Endothelial cell (in vitro differentiated cells): ENCODE measurements around the gene ZNF230. TPM values are rescaled to one million over a fixed set of nuclear protein-coding genes. Genes with fewer than 3 reads are reported as not detected.

Experiments used
- DNase-seq: peaks from one replicate; pipeline ENCODE4 v3.0.0; 2021; ENCODE audit warnings: low spot score
- H3K27ac Mint-ChIP-seq: one replicate; pipeline ENCODE4 v1.8.0; 2021; ENCODE audit warnings: mixed read lengths, inconsistent platforms; ENCODE audit not compliant: unreplicated experiment
- H3K27me3 Mint-ChIP-seq: one replicate; pipeline ENCODE4 v1.8.0; 2021; ENCODE audit warnings: mild to moderate bottlenecking, moderate library complexity, mixed read lengths, inconsistent platforms; ENCODE audit not compliant: unreplicated experiment
- H3K36me3 Mint-ChIP-seq: one replicate; pipeline ENCODE4 v1.8.0; 2021; ENCODE audit warnings: mild to moderate bottlenecking, low read depth, mixed read lengths, inconsistent platforms; ENCODE audit not compliant: unreplicated experiment
- H3K4me1 Mint-ChIP-seq: one replicate; pipeline ENCODE4 v1.8.0; 2021; ENCODE audit warnings: mild to moderate bottlenecking, mixed read lengths, inconsistent platforms; ENCODE audit not compliant: unreplicated experiment
- H3K4me3 Mint-ChIP-seq: one replicate; pipeline ENCODE4 v1.8.0; 2021; ENCODE audit warnings: mild to moderate bottlenecking, mixed read lengths, inconsistent platforms; ENCODE audit not compliant: unreplicated experiment
- H3K9me3 Mint-ChIP-seq: one replicate; pipeline ENCODE4 v1.8.0; 2021; ENCODE audit warnings: mixed read lengths, inconsistent platforms; ENCODE audit not compliant: unreplicated experiment
- CTCF ChIP-seq: fragments of 200-600 bp; sonication (generic); IDR thresholded peaks from one replicate; pipeline ENCODE4 v1.5.0; 2021; ENCODE audit warnings: antibody characterized with exemption; ENCODE audit not compliant: unreplicated experiment
- total RNA-seq: library from RNA; stranded (reverse); fragmentation: NEBNext Ultra II Directional; extraction: Animal tissue kit (Norgen Biotek cat#: 25700); gene quantifications from one replicate; pipeline ENCODE4 v1.2.1, GENCODE V29; 2021; ENCODE audit not compliant: unreplicated experiment

The ZNF230 gene
- total RNA-seq, 1 donor from 2014 or later, result 5.6 TPM

DNA sequence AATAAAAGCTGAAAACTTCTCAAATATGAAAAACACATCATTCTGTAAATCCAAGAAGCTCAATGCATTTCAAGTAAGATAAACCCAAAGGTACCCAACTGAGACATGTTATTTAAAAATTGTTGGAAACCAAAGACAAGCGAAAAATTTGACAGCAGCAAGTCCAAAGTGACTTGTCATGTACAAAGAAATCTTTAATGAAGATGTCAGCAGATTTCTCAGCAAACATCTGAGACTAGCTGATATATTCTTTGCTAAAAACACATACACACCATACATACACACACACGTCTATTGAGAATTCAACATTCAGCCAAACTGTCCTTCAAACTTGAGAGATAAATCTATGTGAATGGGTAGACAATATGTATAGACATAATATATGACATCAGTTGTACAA, 16.7 kb downstream of the ZNF230 start:
- DNase-seq, result no peak
- Mint-ChIP-seq H3K27me3 (peaks cover 2% of the 10 kb centered on the region), H3K36me3 (peaks cover 7% of the 10 kb centered on the region), H3K27ac (no peak overlapping the region), H3K4me3 (no peak overlapping the region), H3K4me1 (no peaks in the 10 kb centered on the region), H3K9me3 (no peaks in the 10 kb centered on the region)
- TF ChIP-seq CTCF, result no peak

DNA sequence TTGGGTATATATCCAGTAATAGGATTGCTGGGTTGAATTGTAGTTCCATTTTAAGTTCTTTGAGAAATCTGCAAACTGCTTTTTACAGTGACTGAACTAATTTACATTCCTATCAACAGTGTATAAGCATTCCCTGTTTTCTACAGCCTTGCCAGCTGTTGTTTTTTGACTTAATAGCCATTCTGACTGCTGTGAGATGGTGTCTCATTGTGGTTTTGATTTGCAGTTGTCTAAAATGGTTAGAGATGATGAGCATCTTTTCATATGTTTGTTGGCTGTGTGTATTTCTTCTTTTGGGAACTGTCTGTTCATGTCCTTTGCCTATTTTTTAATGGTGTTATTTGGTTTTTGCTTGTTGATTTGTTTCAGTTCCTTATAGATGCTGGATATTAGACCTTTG, 18.5 kb downstream of the ZNF230 start:
- H3K4me1 Mint-ChIP-seq, result peaks cover 9% of the 10 kb centered on the region
- DNase-seq, result no peak
- no peak overlapping the region for H3K4me3 Mint-ChIP-seq
- peaks cover 4% of the 10 kb centered on the region for H3K36me3 Mint-ChIP-seq
- no peak overlapping the region for H3K27ac Mint-ChIP-seq
- no peaks in the 10 kb centered on the region for H3K9me3 Mint-ChIP-seq
- TF ChIP-seq CTCF, result no peak
- peaks cover 2% of the 10 kb centered on the region for H3K27me3 Mint-ChIP-seq

DNA sequence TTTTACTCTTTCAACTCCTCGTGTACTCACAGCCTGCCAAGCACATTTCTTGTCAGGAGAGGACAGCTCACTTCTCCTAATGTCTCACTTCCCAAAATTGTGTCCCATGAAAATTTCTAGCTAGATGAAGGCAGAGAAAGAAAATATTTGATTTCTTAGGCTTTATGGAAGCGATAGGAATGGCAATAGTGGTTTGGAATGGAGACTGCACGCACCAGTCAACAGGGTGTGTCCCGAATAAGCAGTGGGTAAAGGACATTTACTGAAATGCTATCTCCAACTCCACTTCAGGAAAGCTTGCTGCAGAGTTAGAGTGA, 22.1 kb downstream of the ZNF230 start:
- no peaks in the 10 kb centered on the region for H3K27me3 Mint-ChIP-seq
- no peaks in the 10 kb centered on the region for H3K9me3 Mint-ChIP-seq
- no peak for DNase-seq
- peak overlapping the region; percentile 99 for H3K4me3 Mint-ChIP-seq
- peaks cover 32% of the 10 kb centered on the region for H3K36me3 Mint-ChIP-seq
- H3K4me1 Mint-ChIP-seq, result peaks cover 9% of the 10 kb centered on the region
- TF ChIP-seq CTCF, result no peak
- peak overlapping the region; percentile 93 for H3K27ac Mint-ChIP-seq

DNA sequence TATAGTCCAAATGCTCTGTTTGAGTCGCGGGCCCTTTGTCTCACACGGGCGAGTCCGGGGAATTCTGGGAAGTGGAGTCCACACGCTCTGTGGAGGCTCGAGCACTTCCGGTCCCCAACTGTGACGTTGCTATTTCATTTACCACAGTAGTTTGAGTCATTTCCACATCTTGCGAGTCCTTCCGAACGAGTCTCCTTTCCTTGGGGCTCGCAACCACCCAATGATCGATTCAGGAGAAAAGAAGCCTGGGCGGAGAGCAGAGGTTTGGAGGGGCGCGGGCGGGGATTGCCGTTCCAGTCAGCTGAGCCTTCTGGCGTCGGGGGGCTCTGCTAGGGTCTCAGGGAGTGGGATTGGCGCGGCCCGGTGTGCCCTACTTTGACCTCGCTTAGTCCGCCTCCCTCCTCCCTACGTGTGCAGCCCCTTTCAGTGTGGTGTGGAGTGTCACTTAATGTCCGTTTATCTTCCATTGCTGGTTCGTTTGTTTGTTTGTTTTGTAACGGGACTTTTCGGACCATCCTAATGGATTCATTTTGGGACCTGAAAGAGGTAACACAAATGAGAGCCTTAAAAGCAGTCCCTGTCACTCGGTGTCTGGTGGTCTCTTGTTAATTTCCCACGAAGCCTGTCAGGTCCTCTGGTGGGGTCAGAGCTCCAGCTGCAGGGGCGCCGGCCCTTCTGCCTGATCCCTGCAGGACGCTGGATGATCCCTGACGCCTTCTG, 22.6 kb downstream of the ZNF230 start, which contains the start of gene ZNF222:
Gene ZNF222 (plus strand): TSS at position 163 of the 720 bp plus-strand sequence. CDS start 58 bp downstream, at position 221.
- Mint-ChIP-seq H3K36me3 (peaks cover 37% of the 10 kb centered on the region), H3K9me3 (no peaks in the 10 kb centered on the region), H3K4me3 (peak within 1 kb of the TSS; percentile 99), H3K27me3 (no peaks in the 10 kb centered on the region), H3K4me1 (peaks cover 9% of the 10 kb centered on the region), H3K27ac (peak within 1 kb of the TSS; percentile 93)
- peak; percentile 55 for DNase-seq
- TF ChIP-seq CTCF, result no peak

GRCh38 chr19:44026622-44027021, 23.9 kb downstream of the ZNF230 start:
- TF ChIP-seq CTCF, result no peak
- H3K4me1 Mint-ChIP-seq, result peaks cover 9% of the 10 kb centered on the region
- H3K27ac Mint-ChIP-seq, result no peak overlapping the region
- peaks cover 50% of the 10 kb centered on the region for H3K36me3 Mint-ChIP-seq
- no peaks in the 10 kb centered on the region for H3K27me3 Mint-ChIP-seq
- H3K9me3 Mint-ChIP-seq, result peaks cover 2% of the 10 kb centered on the region
- H3K4me3 Mint-ChIP-seq, result no peak overlapping the region
- DNase-seq, result no peak
